Left lung (tissue), 10 donors: ENCODE measurements around the gene HEATR3. TPM values are rescaled to one million over a fixed set of nuclear protein-coding genes. Genes with fewer than 3 reads are reported as not detected.

Source experiments
- ATAC-seq: fragments of 200-7000 bp; cut with Tn5 transposase; one replicate; pipeline ENCODE4 v1.9.1; 2020; ENCODE audit warnings: moderate library complexity
- DNase-seq, 4 donors: peaks; one replicate each; pipeline ENCODE4 v3.0.0-alpha.2; 2013 to 2020
- H3K27ac ChIP-seq, 2 donors: fragments of 200-600 bp; sonication (generic) in 1 of 2; one replicate each; pipeline versions ENCODE4 v1.5.0 to v1.8.0; 2020 to 2021
- H3K27me3 ChIP-seq, 2 donors: fragments of 200-600 bp; sonication (generic) in 1 of 2; one replicate each; pipeline versions ENCODE4 v1.5.0 to v1.8.0; 2020 to 2021
- H3K36me3 ChIP-seq, 2 donors: fragments of 200-600 bp; sonication (generic) in 1 of 2; one replicate each; pipeline versions ENCODE4 v1.5.0 to v1.8.0; 2020 to 2021
- H3K4me1 ChIP-seq, 2 donors: fragments of 200-600 bp; one replicate each; pipeline ENCODE4 v1.8.0; 2021
- H3K4me3 ChIP-seq, 2 donors: fragments of 200-600 bp; sonication (generic) in 1 of 2; one replicate each; pipeline versions ENCODE4 v1.5.0 to v1.8.0; 2020 to 2021; ENCODE audit warnings: mild to moderate bottlenecking in 1 of 2
- H3K9me3 ChIP-seq, 2 donors: fragments of 200-600 bp; sonication (generic) in 1 of 2; one replicate each; pipeline versions ENCODE4 v1.5.0 to v1.8.0; 2020 to 2021
- CTCF ChIP-seq, 2 donors: fragments of 200-600 bp; sonication (generic) in 1 of 2; IDR thresholded peaks; one replicate each; pipeline versions ENCODE4 v1.5.0 to v1.8.0; 2021; ENCODE audit warnings: antibody characterized with exemption in 2 of 2
- intact Hi-C, 2 donors: fragments of 100-400 bp; cut with DNase I; formaldehyde crosslinking; loops; one replicate each; pipeline versions ENCODE4 v1.11.2 to v1.14.2; 2022
- polyA plus RNA-seq, 6 donors: library from polyadenylated mRNA; unstranded; fragments of 120-200 nt; gene quantifications; one replicate each; pipeline ENCODE4 v1.2.1, GENCODE V29; 2013; ENCODE audit not compliant: insufficient read length in 6 of 6
- total RNA-seq, 2 donors: library from RNA; stranded (reverse); fragmentation: NEBNext Ultra II Directional; extraction: Animal tissue kit (Norgen Biotek cat#: 25700); gene quantifications; one replicate each; pipeline ENCODE4 v1.2.1, GENCODE V29; 2021
- donor health status: DM: no; HTN: yes; CAD: no.
- donor health status: DM: no; HTN: no; CAD: no.

Gene HEATR3
- total and polyA plus RNA-seq, 8 donors = 17.5 to 27.1 (median 18.5) TPM

GRCh38 chr16:50096791-50097190, 31.0 kb downstream of the HEATR3 start:
- TF ChIP-seq CTCF (IDR thresholded peaks at IDR 0.05) = no peak
- intact Hi-C loops = no loop called here
- H3K4me3 ChIP-seq = no peak overlapping the region
- ATAC-seq (no peak), DNase-seq (no peak)
- H3K27ac ChIP-seq = no peak overlapping the region
- H3K9me3 ChIP-seq = no peaks in the 10 kb centered on the region
- H3K36me3 ChIP-seq = peaks cover 0 to 66% of the 10 kb centered on the region in 2 donors
- H3K27me3 ChIP-seq = no peaks in the 10 kb centered on the region
- no peaks in the 10 kb centered on the region for H3K4me1 ChIP-seq

- intact Hi-C loops = no loop called here
- no peak for TF ChIP-seq CTCF (IDR thresholded peaks at IDR 0.05)
- Histone ChIP-seq H3K4me1 (no peaks in the 10 kb centered on the region), H3K27ac (no peak overlapping the region), H3K4me3 (no peak overlapping the region), H3K9me3 (no peaks in the 10 kb centered on the region), H3K36me3 (peaks cover 0 to 93% of the 10 kb centered on the region in 2 donors), H3K27me3 (no peaks in the 10 kb centered on the region)
- ATAC-seq = no peak
- DNase-seq = no peak
These were observed 34.3 kb downstream of the HEATR3 start for GRCh38 chr16:50099957-50100648.

- intact Hi-C loops = no loop called here
- Histone ChIP-seq H3K27me3 (no peaks in the 10 kb centered on the region), H3K4me1 (no peaks in the 10 kb centered on the region), H3K4me3 (no peak overlapping the region), H3K27ac (no peak overlapping the region), H3K36me3 (peaks cover 0 to 93% of the 10 kb centered on the region in 2 donors), H3K9me3 (no peaks in the 10 kb centered on the region)
- DNase-seq = no peak
- no peak for ATAC-seq
- no peak for TF ChIP-seq CTCF (IDR thresholded peaks at IDR 0.05)
These were observed 36.4 kb downstream of the HEATR3 start for GRCh38 chr16:50102051-50102746.

GRCh38 chr16:50103764-50104163, 38.0 kb downstream of the HEATR3 start:
- no peaks in the 10 kb centered on the region for H3K9me3 ChIP-seq
- ATAC-seq (no peak), DNase-seq (no peak)
- H3K27me3 ChIP-seq = no peaks in the 10 kb centered on the region
- H3K36me3 ChIP-seq = peaks cover 0 to 86% of the 10 kb centered on the region in 2 donors
- no peaks in the 10 kb centered on the region for H3K4me1 ChIP-seq
- no peak overlapping the region for H3K4me3 ChIP-seq
- TF ChIP-seq CTCF (IDR thresholded peaks at IDR 0.05) = no peak
- intact Hi-C loops = no loop called here
- H3K27ac ChIP-seq = no peak overlapping the region

GRCh38 chr16:50114357-50115129, 48.8 kb downstream of the HEATR3 start:
- H3K9me3 ChIP-seq = no peaks in the 10 kb centered on the region
- no peaks in the 10 kb centered on the region for H3K27me3 ChIP-seq
- H3K4me1 ChIP-seq = no peaks in the 10 kb centered on the region
- TF ChIP-seq CTCF (IDR thresholded peaks at IDR 0.05) = no peak
- no peaks in the 10 kb centered on the region for H3K36me3 ChIP-seq
- DNase-seq (no peak), ATAC-seq (no peak)
- no peak overlapping the region for H3K4me3 ChIP-seq
- H3K27ac ChIP-seq = no peak overlapping the region
- intact Hi-C loops = no loop called here
